Nephron progenitor cell (in vitro differentiated cells): ENCODE measurements around the gene WNK1.

Experiments
- DNase-seq: peaks from one replicate; pipeline ENCODE4 v3.0.0; 2021
- H3K27ac Mint-ChIP-seq: 2 replicates; pipeline ENCODE4 v1.8.0; 2021; ENCODE audit warnings: mild to moderate bottlenecking, moderate library complexity, mixed read lengths
- H3K27me3 Mint-ChIP-seq: 2 replicates; pipeline ENCODE4 v1.8.0; 2021; ENCODE audit warnings: mild to moderate bottlenecking, low read depth, mixed read lengths; ENCODE audit not compliant: poor library complexity
- H3K36me3 Mint-ChIP-seq: 2 replicates; pipeline ENCODE4 v1.8.0; 2021; ENCODE audit warnings: low read depth, mixed read lengths
- H3K4me1 Mint-ChIP-seq: 2 replicates; pipeline ENCODE4 v1.8.0; 2021; ENCODE audit warnings: mixed read lengths
- H3K4me3 Mint-ChIP-seq: 2 replicates; pipeline ENCODE4 v1.8.0; 2021; ENCODE audit warnings: mild to moderate bottlenecking, moderate library complexity, mixed read lengths
- H3K9me3 Mint-ChIP-seq: 2 replicates; pipeline ENCODE4 v1.8.0; 2021; ENCODE audit warnings: mild to moderate bottlenecking, moderate library complexity, mixed read lengths
- TF ChIP-seq, protein P1 (sequence below): fragments of 200-600 bp; sonication (generic); IDR thresholded peaks from 2 replicates; pipeline ENCODE4 v1.5.0; 2021; ENCODE audit warnings: antibody characterized with exemption

The WNK1 gene

DNA sequence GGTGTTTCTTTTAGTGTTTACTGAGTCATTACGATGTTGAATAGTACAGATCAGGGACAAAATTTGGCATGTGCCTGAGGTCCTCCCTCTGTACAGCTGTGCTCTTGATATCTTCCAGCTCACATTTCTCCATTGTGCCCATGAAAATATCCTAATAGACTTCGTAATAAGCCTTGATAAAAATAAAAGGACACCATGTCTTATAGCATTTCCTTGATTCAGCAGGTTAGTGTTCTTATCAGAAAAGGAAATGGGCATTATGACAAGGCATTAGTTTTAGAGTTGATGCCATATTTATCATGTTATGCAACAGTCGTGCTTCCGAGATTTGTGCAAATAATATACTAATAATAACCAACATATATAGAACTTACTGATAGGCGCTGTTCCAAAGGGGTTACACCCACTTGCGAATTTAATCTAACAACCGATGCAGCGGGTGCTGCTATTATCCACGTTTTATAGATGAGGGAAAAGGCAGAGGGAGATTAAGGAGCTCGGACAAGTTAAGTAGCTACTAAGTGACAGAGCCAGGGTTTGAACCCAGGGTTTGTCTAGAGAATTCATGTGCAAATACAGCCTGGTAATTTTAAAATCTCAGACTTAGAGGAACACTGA is 15.1 kb upstream of the WNK1 start:
- Mint-ChIP-seq H3K36me3 (no peaks in the 10 kb centered on the region), H3K27ac (no peak overlapping the region), H3K27me3 (peaks cover 11% of the 10 kb centered on the region), H3K9me3 (peaks cover 14% of the 10 kb centered on the region), H3K4me3 (no peak overlapping the region), H3K4me1 (no peaks in the 10 kb centered on the region)
- TF ChIP-seq, protein P1, sequence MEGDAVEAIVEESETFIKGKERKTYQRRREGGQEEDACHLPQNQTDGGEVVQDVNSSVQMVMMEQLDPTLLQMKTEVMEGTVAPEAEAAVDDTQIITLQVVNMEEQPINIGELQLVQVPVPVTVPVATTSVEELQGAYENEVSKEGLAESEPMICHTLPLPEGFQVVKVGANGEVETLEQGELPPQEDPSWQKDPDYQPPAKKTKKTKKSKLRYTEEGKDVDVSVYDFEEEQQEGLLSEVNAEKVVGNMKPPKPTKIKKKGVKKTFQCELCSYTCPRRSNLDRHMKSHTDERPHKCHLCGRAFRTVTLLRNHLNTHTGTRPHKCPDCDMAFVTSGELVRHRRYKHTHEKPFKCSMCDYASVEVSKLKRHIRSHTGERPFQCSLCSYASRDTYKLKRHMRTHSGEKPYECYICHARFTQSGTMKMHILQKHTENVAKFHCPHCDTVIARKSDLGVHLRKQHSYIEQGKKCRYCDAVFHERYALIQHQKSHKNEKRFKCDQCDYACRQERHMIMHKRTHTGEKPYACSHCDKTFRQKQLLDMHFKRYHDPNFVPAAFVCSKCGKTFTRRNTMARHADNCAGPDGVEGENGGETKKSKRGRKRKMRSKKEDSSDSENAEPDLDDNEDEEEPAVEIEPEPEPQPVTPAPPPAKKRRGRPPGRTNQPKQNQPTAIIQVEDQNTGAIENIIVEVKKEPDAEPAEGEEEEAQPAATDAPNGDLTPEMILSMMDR = no peak
- DNase-seq = no peak

- TF ChIP-seq, protein P1 = no peak
- peaks cover 13% of the 10 kb centered on the region for H3K9me3 Mint-ChIP-seq
- no peak for DNase-seq
- H3K27me3 Mint-ChIP-seq = peaks cover 11% of the 10 kb centered on the region
- H3K36me3 Mint-ChIP-seq = no peaks in the 10 kb centered on the region
- H3K27ac Mint-ChIP-seq = no peak overlapping the region
- H3K4me1 Mint-ChIP-seq = no peaks in the 10 kb centered on the region
- no peak overlapping the region for H3K4me3 Mint-ChIP-seq
Observed at GRCh38 chr12:738712-739111, 13.7 kb upstream of the WNK1 start.

DNA sequence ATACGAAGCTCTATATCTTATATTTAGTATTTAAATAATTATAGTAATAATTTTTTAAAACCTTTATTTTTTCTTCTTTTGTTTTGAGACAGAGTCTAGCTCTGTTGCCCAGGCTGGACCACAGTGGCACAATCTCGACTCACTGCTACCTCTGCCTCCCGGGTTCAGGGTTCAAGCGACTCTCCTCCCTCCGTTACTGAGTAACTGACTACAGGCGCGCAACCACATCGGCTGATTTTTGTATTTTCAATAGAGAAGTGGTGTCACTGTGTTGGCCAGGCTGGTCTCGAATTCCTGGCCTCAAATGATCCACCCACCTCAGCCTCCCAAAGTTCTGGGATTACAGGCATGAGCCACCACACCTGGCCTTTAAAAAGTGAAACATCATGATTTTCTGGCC is 13.0 kb upstream of the WNK1 start:
- Mint-ChIP-seq H3K4me1 (no peaks in the 10 kb centered on the region), H3K36me3 (no peaks in the 10 kb centered on the region), H3K9me3 (peaks cover 7% of the 10 kb centered on the region), H3K27me3 (peaks cover 7% of the 10 kb centered on the region), H3K27ac (no peak overlapping the region), H3K4me3 (no peak overlapping the region)
- TF ChIP-seq, protein P1 = no peak
- DNase-seq = no peak

- H3K9me3 Mint-ChIP-seq = no peaks in the 10 kb centered on the region
- no peaks in the 10 kb centered on the region for H3K36me3 Mint-ChIP-seq
- no peak overlapping the region for H3K4me3 Mint-ChIP-seq
- peaks cover 10% of the 10 kb centered on the region for H3K27me3 Mint-ChIP-seq
- H3K27ac Mint-ChIP-seq = no peak overlapping the region
- no peak for DNase-seq
- H3K4me1 Mint-ChIP-seq = no peaks in the 10 kb centered on the region
- TF ChIP-seq, protein P1 = no peak
Observed at GRCh38 chr12:740921-741320, 11.5 kb upstream of the WNK1 start.

GRCh38 chr12:749751-750270 is 2.6 kb upstream of the WNK1 start:
- no peak for DNase-seq
- TF ChIP-seq, protein P1 = no peak
- H3K27ac Mint-ChIP-seq = no peak overlapping the region
- peaks cover 7% of the 10 kb centered on the region for H3K27me3 Mint-ChIP-seq
- H3K4me3 Mint-ChIP-seq = peak overlapping the region; percentile 57
- no peaks in the 10 kb centered on the region for H3K9me3 Mint-ChIP-seq
- H3K4me1 Mint-ChIP-seq = peaks cover 7% of the 10 kb centered on the region
- H3K36me3 Mint-ChIP-seq = no peaks in the 10 kb centered on the region
